ENCODE measurements around the gene BCL2L11.

BCL2L11 gene

GRCh38 chr2:111117598-111118480 is 2.9 kb upstream of the BCL2L11 start:
- DNase-seq (ENCODE audit: low read depth in 2 of 2): no peak

DNA sequence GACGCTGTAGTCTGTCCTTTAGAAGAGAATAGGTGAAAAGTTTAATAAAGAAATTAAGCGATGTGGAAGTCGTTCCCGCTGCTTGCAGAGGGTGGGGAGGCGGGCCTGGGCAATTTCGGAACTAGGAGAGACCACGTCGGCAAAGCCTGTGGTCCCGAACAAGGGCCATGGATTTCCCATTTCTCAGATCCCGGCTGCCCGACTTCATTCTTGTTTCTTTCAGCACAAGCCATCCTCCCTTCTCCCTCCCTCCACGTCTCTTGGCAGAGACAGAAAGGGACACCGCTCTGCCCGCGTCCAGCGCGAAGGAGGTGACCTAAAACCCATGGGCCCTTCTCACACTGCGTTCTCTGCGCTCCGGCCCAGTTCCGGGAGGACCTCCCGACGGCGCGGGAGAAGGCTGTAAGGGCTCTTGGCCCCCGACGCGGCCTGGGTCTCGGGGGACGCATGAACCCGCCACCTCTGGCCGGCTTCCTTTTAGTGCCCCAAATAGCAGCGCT is 2.2 kb upstream of the BCL2L11 start:
- no peak for DNase-seq (ENCODE audit: low read depth in 2 of 2)

- peak in 1 of 2 donors; percentile 25 for DNase-seq (ENCODE audit: low read depth in 2 of 2)
Measured at GRCh38 chr2:111118981-111119821, 1.5 kb upstream of the BCL2L11 start.

- DNase-seq (ENCODE audit: low read depth in 2 of 2): no peak
Measured at GRCh38 chr2:111119822-111120252, 877 bp upstream of the BCL2L11 start.

- DNase-seq (ENCODE audit: low read depth in 2 of 2): peak in 1 of 2 donors; percentile 9
Measured at GRCh38 chr2:111121028-111121827, 514 bp downstream of the BCL2L11 start.

DNA sequence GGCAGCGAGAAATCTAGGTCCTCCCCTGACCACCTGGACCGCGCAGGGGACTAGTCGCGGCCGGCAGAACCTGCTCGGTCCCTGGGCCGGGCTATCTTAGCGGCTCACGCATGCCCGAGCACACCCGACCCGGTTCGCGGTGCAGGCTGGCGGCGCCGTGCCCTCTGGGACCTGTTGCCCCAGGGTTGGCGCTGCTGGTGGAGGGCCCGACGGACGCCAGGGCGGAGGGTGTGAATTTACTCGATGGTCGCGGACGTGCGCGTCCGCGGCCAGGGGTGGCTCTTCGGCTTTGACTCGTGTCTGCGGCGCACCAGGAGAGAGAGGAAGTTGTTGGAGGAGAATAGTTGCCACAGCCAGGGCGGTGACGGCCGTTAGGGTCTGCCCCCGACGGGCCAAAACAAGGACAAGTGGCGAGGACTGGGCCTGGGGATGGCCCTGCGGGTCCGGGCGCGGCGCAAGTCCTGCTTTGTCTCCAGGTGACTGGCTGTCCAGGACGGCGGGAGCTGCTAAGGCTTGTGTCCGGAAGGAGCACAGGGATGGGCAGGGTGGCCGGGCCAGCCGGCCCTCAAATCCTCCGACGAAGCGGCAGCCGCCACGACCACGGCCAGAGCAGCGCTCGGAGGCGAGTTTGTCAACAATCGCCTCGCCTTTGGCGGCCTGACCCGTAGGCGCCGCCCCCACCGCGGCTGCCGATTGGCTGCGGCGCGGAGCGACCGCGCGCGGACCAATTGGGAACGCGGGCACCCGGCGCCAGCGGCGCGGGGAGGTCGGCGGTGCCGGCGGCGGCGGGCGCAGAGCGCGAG is 1.3 kb downstream of the BCL2L11 start:
- DNase-seq (ENCODE audit: low read depth in 2 of 2): peak in 1 of 2 donors; percentile 61

GRCh38 chr2:111122631-111123421 is 2.1 kb downstream of the BCL2L11 start:
- DNase-seq (ENCODE audit: low read depth in 2 of 2): peak in 1 of 2 donors; percentile 11

DNA sequence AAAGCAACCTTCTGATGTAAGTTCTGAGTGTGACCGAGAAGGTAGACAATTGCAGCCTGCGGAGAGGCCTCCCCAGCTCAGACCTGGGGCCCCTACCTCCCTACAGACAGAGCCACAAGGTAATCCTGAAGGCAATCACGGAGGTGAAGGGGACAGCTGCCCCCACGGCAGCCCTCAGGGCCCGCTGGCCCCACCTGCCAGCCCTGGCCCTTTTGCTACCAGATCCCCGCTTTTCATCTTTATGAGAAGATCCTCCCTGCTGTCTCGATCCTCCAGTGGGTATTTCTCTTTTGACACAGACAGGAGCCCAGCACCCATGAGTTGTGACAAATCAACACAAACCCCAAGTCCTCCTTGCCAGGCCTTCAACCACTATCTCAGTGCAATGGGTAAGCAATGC is 3.0 kb downstream of the BCL2L11 start:
- no peak for DNase-seq (ENCODE audit: low read depth in 2 of 2)

DNA sequence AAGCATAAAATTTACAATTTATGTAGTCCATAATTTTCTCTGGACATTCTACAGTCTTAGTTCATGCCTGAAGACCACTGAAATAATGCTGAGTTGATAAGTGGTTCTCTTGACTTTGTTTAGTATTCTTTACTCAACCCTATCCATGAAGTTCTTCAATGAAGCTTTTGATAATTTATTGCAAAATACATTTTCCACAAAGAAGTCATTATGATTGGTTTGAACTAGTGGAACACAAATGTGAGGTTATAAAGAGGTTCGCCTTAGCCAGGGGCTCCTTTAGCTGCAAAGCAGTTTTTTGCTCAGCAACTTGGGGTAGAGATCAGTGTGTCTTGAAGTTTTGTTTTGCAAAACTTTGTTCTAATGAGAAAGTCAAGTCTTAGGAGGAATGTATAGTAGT is 5.9 kb downstream of the BCL2L11 start:
- no peak for DNase-seq (ENCODE audit: low read depth in 2 of 2)

GRCh38 chr2:111127351-111127750 is 6.6 kb downstream of the BCL2L11 start:
- no peak for DNase-seq (ENCODE audit: low read depth in 2 of 2)

- no peak for DNase-seq (ENCODE audit: low read depth in 2 of 2)
Measured at GRCh38 chr2:111128096-111128495, 7.4 kb downstream of the BCL2L11 start.

DNA sequence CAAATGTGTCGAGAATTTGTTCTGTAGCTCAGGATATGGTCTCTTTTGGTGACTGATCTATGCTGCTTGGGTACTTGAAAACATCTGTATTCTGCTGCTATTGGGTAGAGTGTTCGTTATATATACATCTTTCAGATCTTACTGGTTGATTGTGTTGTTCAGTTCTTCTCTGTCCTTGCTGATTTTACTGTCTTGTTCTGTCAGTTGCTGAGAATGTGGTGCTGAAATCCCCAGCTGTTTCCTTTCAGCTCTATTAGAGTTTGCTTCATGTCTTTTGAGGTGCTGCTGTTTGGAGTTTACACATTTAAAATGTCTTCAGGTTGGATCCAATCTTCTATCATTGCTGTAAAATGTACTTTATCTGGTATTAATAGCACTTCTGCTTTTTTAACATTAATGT is 12.9 kb downstream of the BCL2L11 start:
- DNase-seq (ENCODE audit: low read depth in 2 of 2): no peak

DNA sequence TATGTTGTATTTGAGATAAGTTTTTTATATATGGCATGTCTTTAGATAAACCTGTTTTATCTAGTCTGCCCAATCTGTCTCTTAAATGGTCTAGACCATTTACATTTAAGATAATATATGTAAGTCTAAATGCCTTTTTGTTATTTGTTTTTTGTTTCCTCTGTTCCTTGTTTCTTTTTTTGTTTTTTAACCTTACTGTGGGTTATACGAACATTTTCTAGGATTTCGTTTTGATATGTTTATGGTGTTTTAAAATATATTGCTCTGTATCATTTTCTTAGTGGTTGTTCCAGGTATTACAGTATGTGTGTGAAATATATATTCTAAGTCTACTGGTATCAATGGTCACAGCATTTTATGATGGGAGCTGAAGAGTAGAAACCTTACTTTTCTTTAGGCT is 13.3 kb downstream of the BCL2L11 start:
- DNase-seq (ENCODE audit: low read depth in 2 of 2): no peak

DNA sequence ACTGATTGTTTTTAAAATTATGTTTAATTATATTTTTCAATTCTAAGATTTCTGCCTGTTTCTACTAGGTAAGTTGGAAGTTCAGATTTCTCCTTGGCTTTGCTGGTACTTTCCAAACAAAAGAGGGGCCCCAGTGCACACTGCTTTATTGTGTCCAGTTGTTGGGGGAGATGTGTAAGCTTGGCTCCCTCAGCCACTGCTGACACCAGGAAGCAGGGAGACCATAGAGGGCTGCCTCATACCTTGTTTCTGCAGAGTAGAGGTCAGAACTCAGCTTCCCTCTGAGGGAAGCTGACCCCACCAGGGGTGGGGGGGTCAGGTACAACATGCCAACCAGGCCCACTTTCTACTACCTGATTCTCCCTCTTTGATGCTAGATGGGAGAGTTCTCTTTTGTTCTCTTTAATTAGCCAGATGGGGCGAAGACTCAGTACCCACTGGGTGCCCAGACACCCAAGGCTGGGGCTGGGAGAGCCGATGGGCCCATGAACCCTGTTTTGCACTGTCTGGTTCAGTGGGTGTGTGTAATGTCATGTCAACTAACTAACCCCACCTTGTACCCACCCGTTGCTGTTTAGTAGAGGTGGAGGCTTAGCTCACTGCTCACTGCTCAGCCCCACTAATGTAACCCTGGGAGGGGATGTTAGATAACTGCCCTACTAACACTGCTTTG is 14.7 kb downstream of the BCL2L11 start:
- no peak for DNase-seq (ENCODE audit: low read depth in 2 of 2)

DNA sequence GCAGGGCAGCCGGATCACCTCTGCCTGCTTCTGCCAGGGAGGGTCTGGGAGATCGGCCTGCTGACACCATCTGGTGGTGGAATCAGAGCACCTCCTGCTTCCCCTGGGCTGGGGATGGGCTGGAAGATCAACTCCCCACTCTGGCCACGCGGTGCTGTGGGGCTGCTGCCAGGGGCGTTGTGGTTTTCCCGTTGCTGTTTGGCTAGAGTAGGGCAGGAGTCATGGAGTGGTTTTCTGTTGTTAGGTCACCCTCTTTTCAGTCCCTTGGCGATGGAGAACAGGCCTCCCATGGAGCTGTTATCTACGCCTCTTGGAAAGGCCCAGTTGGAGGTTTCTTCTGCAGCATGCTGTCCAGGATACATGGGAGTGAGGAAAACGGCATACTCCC is 15.2 kb downstream of the BCL2L11 start:
- DNase-seq (ENCODE audit: low read depth in 2 of 2): no peak

- DNase-seq (ENCODE audit: low read depth in 2 of 2): no peak
Measured at GRCh38 chr2:111138839-111139238, 18.1 kb downstream of the BCL2L11 start.

DNA sequence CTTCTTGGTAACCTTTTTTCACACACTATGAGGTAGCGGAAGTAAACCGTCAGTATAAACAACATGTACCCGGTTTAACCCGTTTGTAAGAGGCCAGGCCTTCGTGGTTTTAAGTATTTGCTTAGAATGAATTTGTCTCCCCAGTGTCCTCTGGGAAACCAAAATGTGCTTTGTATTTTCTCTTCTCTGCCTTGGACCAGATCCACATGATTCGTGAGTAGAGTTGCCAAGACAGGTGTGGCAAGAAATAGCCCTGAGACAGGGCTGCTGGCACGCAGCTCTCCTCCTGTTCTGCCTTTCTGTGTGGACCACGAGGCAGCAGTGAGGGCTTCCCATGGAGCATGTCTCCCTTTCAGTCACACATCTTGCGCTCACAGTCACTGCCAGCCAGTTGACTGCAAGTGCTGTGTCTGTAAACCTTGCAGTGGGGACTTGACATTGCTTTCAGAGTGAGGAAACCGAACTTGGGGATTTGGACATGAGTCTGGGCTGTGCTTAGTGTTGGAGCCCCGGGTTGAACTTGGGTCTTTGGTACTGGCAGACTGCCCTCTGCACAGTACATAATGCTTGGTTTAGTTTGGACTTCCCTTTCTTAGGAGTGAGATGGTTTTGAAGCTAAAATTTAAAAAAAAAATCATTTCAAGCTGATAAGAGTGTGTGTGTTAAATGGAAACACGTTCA is 19.1 kb downstream of the BCL2L11 start:
- no peak for DNase-seq (ENCODE audit: low read depth in 2 of 2)

- DNase-seq (ENCODE audit: low read depth in 2 of 2): no peak
Measured at GRCh38 chr2:111140815-111141214, 20.1 kb downstream of the BCL2L11 start.

DNA sequence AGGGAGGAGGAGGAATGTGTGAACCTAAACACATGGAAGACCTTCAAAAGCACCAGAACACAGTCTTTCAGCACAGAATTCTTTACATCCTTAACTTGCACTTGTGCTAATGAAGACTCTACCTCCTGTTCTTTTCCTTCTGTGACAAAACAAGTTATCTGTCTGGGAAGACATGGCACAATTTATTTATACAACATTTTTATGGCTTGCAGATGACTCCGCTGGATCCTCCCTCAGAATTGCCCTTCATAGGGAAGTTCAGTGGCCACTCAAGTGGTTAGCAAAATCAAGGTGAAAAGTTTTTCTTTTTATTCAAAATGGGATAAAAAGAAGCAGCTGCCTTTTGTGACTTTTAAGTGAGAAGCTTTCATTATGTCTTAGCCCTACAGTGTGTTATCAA is 21.4 kb downstream of the BCL2L11 start:
- no peak for DNase-seq (ENCODE audit: low read depth in 2 of 2)
